NOMO-1 treated with dmso at 0.1 percent for 144 hours (cell line): ENCODE measurements around the gene THAP7.

Experiments
- DNase-seq: peaks from one replicate; lab custom pipeline; 2025; ENCODE audit not compliant: unreplicated experiment; lab: John Stamatoyannopoulos, UW

The THAP7 gene

DNA sequence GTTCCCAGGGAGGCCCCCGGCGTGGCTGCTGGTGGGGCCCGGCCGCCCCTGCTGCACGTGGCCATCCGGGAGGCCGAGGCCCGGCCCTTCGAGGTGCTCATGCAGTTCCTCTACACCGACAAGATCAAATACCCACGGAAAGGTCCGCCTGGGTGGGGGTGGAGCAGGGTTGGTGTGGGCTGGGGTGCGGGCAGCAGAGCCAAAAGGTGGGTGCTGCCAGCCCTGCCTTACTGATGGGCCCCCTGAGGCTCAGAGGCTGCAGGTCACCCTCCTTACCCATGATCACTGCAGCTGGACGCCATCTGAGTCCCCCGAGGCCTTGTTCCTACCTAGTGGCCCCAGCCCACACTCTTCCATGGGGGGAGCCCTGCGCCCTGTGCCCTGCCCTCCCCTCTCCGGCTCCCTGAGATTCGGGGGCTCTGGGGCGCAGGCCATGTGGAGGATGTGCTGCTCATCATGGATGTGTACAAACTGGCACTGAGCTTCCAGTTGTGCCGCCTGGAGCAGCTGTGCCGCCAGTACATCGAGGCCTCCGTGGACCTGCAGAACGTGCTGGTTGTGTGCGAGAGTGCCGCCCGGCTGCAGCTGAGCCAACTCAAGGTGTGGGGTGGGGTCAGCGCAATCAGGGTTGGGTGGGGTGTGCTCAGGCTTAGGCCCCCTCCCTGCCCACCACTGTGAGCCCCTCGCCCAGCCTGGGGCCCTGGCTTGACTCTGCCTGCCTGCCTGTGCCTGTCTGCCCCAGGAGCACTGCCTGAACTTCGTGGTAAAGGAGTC lies 7.6 kb downstream of the THAP7 start:
- no peak for DNase-seq

DNA sequence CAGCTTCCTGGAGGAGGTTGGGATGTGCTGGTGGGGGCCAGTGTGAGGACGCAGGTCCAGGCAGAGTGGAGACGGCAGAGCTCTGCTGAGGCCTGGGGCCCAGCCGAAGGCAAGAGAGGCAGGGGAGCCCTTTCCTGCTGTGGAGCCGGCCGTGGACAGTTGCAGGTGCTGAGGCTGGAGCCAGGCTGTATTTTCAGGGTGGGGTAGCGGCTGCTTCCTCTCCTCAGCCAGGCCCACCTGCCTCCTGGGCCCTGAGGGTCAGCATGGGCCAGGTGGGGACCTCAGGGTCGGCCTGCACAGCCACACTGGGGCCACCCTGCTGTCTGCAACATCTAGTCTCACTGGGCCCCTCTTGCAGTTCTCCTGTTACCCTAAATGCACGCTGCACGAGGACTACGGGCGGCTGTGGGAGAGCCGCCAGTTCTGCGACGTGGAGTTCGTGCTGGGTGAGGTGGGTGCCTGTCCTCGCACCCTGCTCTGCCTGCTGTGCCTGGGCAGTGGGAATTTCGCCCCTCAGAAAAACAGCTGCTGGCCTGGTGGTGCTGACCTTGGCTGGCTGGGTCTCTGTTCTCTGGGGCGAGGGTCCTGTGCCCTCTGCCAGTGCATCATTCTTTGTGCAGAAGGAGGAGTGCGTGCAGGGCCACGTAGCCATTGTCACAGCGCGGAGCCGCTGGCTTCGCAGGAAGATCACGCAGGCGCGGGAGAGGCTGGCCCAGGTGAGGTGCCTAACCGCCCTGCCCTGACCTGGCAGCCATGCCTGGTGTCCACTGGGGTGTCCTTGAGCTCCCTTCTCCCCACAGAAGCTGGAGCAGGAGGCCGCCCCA lies 8.4 kb downstream of the THAP7 start:
- DNase-seq = no peak

DNA sequence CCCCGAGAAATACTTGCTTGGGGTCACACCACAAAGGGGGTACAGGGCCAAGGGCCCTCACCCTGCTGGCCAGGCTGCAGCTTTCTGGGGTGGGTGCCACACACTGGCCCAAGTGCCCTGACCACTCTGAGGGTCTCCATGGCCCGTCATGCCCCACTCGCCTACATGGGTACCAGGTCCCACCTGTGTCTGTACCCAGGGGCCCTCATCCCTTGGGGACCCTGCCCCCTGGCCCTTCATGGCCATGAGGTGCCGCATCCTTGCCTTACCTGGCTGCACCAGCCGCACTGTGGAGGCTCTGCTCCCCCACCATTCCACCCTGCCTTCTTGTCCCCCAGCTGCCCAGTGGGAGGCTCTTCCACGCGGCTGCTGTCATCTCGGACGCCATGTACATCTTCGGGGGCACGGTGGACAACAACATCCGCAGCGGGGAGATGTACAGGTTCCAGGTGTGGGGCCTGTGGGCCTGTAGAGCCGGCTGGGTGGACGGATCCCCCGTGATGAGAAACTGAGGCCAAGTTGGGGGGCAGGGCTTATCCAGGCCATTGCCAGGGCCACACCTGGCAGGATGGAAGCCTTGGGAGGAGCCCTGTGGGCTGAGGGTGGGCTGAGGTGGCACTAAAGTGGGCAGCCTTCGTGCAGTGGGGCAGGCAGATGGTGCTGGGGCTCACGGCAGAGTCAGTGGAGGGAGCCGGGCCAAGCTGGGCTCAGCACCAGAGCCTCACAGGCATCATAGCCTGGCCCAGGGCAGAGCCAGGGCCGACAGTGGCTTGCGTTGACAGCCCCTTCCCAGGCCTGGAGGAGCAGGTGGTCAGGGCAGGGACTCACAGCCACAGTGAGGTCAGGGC lies 9.2 kb downstream of the THAP7 start:
- DNase-seq = no peak

DNA sequence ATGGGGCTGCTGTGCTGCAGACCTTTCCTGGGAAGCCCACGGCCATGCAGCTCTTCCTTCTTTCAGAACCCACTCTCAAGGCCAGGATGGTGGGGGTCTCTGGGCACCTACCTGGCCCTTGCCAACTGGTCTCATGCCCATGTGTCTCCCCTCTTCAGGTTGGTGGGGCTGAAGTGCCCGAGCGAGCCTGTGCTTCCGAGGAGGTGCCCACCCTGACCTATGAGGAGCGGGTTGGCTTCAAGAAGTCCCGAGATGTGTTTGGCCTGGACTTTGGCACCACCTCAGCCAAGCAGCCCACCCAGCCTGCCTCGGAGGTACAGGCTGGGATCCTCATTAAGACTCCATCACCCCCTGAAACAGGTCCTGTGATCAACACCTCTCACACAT lies 9.9 kb downstream of the THAP7 start:
- DNase-seq = no peak

DNA sequence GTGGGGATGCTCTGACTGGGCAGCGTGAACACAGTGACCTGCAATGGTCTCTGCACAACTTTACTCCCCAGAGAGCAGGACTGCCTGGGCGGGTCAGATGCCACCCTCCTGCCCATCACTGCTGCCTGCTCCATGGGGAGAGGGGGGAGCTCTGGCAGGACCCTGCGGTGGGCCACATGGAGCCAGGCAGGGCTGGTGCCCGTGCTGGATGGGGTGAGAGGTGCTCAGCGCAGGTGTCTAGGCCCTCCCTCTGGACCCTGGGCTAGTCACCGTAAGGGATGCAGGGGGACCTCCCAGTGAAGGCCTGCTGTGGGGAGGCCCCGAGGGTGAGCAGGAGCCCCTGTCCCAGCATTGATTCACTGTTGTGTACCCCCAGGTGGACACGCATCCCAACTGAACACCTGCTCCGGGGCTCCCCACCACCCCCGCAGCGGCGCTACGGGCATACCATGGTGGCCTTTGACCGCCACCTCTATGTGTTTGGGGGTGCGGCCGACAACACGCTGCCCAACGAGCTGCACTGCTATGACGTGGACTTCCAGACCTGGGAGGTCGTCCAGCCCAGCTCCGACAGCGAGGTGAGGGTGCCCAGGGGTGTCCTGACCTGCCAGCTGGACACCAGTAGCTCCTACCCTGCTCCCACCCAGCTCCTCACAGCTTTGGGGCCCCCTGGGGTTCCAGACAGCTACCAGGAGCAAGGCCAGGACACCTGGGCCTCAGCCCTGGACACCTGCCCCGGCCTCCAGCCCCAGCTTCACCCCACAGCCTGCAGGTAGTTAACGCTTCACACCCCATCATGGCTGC lies 10.5 kb downstream of the THAP7 start:
- DNase-seq = no peak

DNA sequence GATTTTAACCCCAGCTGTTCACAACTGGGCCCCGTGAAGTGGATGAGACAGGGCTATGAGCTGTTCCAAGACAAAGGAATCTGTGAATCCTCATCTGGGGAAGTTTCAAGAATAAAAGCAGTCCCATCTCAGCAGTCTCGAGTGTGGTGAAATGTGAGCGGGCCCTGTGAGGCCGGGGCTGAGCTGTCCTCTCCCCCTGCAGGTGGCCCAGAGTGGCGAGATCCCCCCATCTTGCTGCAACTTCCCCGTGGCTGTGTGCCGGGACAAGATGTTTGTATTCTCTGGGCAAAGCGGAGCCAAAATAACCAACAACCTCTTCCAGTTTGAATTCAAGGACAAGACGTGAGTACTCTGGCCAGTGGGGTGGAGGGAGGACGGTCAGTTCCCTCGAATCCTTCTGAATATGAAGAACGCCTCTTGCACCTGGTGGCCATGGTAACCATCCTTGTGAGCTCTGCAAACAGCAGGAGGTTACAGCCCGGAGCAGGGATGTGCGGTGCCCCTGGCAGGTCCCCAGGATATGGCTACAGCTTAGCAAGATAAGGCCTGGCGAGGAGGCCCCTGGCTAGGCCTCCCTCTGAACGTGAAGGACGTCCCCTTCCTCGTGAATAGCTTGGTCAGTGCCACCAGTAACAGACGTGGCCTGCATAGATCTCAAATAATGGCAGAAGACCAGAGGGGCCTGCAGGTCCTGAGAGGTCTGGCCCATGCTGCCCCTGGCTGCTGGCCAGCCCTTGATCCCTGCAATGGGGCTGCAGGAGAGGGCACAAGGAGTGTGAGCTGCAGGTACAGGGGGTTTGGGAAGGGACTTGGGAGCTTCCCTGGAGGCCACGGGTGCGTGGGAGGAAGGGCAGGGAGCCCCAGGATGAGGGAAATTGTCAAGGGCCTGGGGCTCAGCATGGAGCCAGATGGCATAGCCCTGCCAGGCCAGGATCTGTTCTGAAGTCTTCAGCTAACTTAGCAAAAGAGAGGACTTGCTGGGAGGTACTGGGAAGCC lies 11.4 kb downstream of the THAP7 start:
- no peak for DNase-seq

DNA sequence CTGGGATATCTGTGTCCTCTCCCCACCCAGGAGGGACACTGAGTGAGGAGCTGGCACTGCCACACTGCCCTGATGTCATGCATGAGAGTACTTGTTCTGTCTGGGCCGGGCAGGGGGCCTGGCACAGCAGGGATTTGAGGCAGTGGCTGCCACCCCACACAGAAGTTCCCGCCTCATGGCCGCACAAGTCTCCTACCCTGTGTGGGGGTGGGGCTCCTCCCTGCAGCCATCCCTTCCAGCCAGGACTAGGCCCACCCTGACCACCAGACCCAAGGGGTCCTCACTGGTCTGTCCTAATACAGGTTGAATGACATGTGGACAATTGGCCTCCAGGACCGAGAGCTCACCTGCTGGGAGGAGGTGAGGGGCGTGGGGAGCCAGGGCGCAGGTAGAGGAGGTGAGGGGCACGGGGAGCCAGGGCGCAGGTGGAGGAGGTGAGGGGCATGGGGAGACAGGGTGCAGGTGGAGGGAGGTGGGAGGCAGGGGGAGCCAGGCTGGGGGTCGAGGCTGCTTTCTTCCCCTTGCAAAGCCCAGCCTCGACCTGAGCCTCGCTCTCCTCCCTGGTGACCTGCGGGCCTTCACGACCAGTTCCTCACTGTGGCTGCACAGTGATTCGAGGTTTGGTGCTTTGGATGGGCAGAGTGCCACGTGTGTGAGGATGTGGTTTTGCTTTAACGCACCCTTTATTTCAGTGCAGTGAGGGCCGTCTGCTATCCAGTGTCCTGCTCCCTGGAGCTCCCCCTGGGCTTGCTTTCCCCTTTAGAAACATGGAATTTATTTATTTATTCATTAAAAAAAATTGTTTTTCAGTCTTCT lies 12.4 kb downstream of the THAP7 start:
- no peak for DNase-seq

DNA sequence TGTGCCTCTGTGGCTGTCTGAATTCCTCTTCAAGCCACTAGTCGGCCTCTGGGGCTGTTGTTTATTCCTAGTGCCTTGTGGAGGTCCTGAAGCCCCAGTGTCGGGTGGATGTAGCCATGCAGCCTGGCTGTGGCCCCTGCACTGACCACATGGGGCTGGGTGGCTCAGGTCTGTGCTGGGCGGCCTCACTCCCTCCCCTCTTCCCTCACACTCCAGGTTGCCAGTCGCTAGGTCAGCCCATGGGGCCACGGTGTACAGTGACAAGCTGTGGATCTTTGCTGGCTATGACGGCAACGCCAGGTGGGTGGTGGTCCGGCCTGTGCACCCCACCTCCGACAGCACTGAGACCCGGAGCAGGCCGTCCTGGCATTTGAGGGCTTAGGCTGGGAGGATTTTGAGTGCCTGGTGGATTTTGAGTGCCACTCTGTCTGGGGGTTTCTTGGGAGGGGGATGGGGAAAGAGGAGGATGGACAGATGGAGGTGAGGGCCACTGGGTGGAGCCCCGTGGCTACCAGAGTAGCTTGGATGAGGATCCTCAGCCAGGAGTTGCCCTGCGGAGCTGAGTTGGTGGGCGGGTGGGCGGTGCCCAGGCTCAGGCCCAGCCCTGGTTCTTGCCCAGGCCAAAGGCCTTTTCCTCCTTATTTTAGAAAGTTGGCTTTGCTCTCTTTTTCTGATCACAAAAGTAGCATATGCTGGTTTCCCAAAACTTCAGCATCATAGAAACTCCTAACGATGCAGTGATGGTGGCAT lies 13.2 kb downstream of the THAP7 start:
- no peak for DNase-seq

DNA sequence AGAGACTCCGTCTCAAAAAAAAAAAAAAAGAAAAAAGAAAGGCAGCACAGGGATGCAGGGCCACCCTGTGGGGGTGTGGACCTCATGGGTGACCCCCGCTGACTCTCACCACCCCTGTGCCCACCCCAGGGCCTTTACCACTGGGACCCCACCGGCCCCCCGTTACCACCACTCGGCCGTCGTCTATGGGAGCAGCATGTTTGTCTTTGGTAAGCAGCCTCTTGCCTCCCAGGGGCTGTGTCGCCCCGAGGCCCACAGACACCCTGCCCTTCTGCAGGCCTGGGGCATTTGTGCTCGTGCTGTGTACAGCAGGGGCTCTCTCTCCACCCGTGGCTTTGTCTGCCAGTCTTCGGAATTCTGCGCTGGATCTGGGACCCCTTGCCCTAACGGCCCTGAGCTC lies 14.5 kb downstream of the THAP7 start:
- no peak for DNase-seq

DNA sequence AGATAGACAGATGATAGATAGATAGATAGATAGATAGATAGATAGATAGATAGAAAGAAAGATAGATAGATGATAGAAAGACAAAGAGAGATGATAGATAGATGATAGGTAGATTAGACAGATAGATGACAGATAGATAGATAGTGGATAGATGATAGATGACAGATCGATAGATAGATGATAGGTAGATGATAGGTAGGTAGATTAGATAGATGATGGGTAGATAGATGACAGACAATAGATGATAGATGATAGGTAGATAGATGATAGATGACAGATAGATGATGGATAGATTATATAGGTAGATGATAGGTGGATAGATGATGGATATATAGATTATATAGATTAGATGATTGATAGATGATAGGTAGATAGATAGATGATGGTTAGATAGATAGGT lies 15.6 kb downstream of the THAP7 start:
- DNase-seq = no peak

DNA sequence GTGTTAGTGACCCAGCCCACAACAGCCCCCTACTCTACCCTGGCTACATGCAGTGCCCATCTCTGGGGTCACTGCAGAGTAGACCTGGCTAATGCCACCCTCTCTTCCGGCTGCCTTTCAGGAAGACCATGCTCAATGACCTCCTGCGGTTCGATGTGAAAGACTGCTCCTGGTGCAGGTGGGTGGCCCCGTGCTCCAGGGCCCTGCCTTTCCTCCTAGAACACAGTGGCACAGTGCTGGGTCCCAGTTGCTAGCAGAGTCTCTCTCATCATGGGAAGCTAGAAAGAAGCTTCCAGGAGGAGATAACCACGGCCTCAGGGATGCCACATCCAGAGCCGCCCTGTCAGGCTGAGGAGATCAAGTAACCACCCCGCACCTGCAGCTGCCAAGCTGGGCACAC lies 16.2 kb downstream of the THAP7 start:
- no peak for DNase-seq

DNA sequence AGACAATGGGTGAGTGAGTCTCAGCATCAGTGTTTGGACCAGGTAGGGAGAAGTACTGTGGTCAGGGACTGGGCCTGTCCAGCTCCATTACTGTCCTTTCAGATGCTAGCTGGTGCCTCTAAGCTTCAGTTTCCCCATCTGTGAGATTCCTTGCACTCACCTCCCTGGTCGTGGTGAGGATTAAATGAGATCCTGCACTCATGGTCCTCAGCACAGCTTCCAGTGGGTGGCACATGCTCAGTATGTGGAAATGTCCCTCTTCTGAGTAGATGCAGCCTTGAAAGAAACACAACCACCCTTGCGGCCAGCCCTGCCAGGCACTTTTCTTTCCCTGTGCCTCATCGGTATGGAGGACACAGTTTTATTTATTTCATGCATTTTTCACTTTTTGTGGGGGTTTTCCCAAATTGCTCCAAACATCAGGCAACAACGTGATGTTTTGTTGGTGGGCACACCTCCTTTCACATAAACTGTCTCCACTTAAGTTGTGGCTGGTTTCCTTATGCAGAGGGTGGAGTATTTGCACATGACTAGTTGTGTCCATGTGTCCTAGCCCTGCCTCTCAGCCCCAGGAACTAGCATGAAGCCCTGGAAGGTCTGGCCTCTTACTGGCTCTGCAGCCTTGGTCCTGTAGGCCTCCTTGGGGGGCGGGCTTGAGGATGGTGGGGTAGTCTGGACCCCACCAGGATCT lies 18.7 kb downstream of the THAP7 start:
- DNase-seq = no peak

DNA sequence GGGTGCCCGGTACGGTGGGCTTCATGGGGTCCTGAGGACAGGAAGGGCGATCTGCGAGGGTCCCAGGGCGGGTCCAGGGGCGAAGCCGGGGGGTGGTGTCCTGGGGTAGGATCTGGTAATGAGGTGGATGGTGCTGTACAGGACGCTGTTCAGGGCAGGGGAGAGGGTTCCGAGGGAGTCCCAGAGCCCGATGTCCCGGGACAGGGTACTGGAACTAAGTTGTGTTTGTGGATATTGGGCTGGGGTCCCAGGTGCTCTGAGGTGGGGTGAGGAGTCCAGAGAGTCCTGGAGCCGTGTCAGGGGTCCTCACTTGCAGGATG lies 19.4 kb downstream of the THAP7 start:
- no peak for DNase-seq

DNA sequence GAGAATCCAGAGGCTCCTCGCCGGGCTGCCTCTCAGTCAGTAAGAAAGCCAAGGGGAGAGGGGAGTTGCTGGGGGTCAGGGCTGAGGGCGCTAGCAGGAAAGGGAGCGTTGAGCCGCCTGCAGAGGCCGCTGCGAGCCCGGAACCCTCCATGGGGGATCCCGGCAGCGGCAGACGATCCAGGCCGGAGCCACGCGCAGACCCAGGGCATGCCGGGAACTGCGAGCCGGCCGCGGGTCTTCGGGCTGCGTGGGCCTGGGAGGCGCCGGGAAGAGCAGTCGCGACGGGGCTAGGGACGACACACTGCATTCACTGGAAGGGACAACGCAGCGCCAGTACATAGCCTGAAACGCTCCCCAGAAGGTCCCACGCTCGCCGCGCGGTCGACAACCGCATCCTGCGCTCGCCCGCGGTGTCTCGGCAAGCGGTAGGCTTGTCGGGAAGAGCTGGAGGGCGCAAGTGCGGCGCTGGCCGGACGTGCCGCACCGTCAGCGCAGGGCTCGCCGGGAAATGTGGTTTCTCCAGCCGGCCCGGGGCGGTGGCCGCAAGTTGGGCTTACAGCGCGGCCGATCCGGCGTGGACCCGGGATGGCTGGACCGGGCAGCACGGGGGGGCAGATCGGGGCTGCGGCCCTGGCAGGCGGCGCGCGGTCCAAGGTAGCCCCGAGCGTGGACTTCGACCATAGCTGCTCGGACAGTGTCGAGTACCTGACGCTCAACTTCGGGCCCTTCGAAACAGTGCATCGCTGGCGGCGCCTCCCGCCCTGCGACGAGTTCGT lies 19.9 kb downstream of the THAP7 start, which contains the start of gene LZTR1:
TSS of gene LZTR1 (plus strand) at position 511 of the 776 bp plus-strand sequence. CDS start at position 586, 75 bp downstream.
- DNase-seq = peak; percentile 80

DNA sequence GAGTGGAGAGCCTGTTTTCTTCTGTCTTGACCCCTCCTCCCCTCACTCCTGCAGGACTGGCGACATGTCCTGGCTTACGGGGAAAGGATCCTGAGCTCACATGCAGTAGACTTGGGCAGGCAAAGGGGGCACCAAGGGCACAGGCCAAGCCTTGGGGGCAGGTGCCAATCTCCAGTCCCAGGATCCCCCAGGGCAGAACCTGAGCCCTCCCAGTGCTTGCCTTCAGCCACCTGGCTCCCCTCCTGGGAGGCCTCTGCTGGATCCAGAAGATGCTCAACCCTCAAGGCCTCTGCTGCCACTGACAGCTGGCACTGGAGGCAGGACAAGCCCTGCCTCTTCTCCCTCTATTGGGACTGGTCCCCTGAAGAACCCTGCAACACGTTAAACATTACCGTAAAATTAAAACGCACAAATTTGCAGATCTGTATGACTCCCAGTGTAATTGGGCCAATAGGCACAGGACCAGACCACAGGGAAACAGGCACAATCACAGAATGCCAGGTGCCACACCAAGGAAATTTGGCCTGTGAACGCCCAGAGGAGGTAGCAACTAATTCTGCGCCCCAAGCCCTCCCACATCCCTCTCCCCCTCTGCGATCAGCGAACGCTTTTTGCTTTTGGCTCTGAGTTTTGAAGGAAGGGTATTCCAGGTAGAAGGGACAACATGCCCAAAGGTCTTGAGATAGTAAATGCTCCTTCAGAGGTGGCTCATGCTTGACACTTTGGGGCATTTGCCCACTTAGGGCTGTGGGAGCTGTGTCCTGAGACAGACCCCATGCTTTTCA lies 20.8 kb downstream of the THAP7 start:
- DNase-seq = no peak

DNA sequence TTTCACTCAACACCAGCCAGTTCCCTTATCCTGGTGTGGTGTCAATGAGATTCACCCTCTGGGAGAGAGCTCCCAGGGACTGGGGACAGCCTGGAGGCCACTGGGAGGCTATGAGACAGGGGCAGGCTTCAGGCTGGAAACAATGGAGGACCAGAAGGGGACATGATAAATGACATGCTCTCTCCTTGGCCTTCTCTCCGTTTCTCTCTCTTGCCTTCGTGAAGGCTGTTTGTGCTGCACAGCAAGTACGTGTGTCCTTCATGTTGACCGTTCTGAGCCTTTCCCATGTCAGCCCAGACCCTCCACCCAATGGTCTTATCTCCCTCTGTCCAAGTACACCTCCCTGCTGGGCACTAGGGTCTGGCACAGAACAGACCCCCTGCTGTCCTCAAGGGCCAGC lies 21.4 kb downstream of the THAP7 start:
- DNase-seq = no peak
